ENCODE results near the gene EXOC5.

- TF ChIP-seq CTCF (IDR thresholded peaks at IDR 0.05), result no peak
- TF ChIP-seq POLR2A (IDR thresholded peaks at IDR 0.05), result no peak
Measured at GRCh38 chr14:57302883-57303282, 34.2 kb upstream of the EXOC5 start.

All from ovary (tissue), 3 donors.